Caco-2 (cell line): ENCODE data around the gene DTWD2. TPM values are rescaled to one million over a fixed set of nuclear protein-coding genes. Genes with fewer than 3 reads are reported as not detected.

Experiments used
- BruUV-seq: library from RNA; stranded (reverse); fragments of 400-500 nt; replicated peaks from 2 replicates; lab custom pipeline; 2021; lab: Mats Ljungman, UMichigan
- CTCF ChIA-PET: fragments of 300-600 bp; sonication (Branson Sonifier 250); formaldehyde crosslinking; loops from one replicate; lab custom pipeline; 2022; ENCODE audit warnings: antibody characterized with exemption; lab: Charles Lee
- POLR2A ChIA-PET: fragments of 300-600 bp; sonication (Branson Sonifier 250); formaldehyde crosslinking; loops from one replicate; lab custom pipeline; 2022; ENCODE audit warnings: antibody characterized with exemption; lab: Charles Lee
- DNase-seq, 2 experiments: peaks; one replicate each; pipeline versions ENCODE4 v3.0.0 to v3.0.0-alpha.2; 2020 to 2022
- H3K27me3 ChIP-seq: replicated peaks from 2 replicates; pipeline ENCODE4 v1.6.0; 2011; ENCODE audit warnings: low read length; ENCODE audit not compliant: control insufficient read depth, insufficient read depth
- H3K36me3 ChIP-seq: 2 replicates; pipeline ENCODE4 v1.5.1; 2011; ENCODE audit warnings: low read length; ENCODE audit not compliant: control insufficient read depth, insufficient read depth
- H3K4me1 ChIP-seq: fragments of 250-450 bp; sonication (Bioruptor Pico); 2 replicates; pipeline ENCODE4 v1.5.1; 2020; ENCODE audit warnings: mild to moderate bottlenecking
- H3K4me3 ChIP-seq: 2 replicates; pipeline ENCODE4 v1.5.1; 2011; ENCODE audit warnings: low read depth, mild to moderate bottlenecking, control low read depth, low read length
- H3K9me3 ChIP-seq: fragments of 250-450 bp; sonication (Bioruptor Pico); 2 replicates; pipeline ENCODE4 v1.5.1; 2020; ENCODE audit warnings: mild to moderate bottlenecking, moderate library complexity
- H3K27ac Mint-ChIP-seq: one replicate; pipeline ENCODE4 v1.8.0; 2022; ENCODE audit warnings: mixed read lengths; ENCODE audit not compliant: unreplicated experiment
- H3K27me3 Mint-ChIP-seq: one replicate; pipeline ENCODE4 v1.8.0; 2022; ENCODE audit warnings: mixed read lengths; ENCODE audit not compliant: insufficient read depth, unreplicated experiment
- H3K36me3 Mint-ChIP-seq: one replicate; pipeline ENCODE4 v1.8.0; 2022; ENCODE audit warnings: mild to moderate bottlenecking, mixed read lengths; ENCODE audit not compliant: insufficient read depth, unreplicated experiment
- H3K4me1 Mint-ChIP-seq: one replicate; pipeline ENCODE4 v1.8.0; 2022; ENCODE audit warnings: low read depth, mixed read lengths; ENCODE audit not compliant: unreplicated experiment
- H3K4me3 Mint-ChIP-seq: one replicate; pipeline ENCODE4 v1.8.0; 2022; ENCODE audit warnings: mild to moderate bottlenecking, moderate library complexity, mixed read lengths; ENCODE audit not compliant: unreplicated experiment
- H3K9me3 Mint-ChIP-seq: one replicate; pipeline ENCODE4 v1.8.0; 2022; ENCODE audit warnings: mixed read lengths; ENCODE audit not compliant: unreplicated experiment
- intact Hi-C: fragments of 100-400 bp; cut with micrococcal nuclease; formaldehyde crosslinking; loops from one replicate; pipeline ENCODE4 v1.10.0; 2022; ENCODE audit not compliant: unreplicated experiment
- total RNA-seq: library from RNA; stranded (reverse); gene quantifications from 2 replicates; pipeline ENCODE4 v1.2.3, GENCODE V29; 2022
- TF ChIP-seq, protein P1 (sequence below), 2 experiments: fragments of 200-600 bp in 1 of 2; IDR thresholded peaks; 1 replicate in 1 of 2; 2 replicates in 1 of 2; pipeline versions ENCODE4 v1.5.1 to v1.8.0; 2011 to 2022; ENCODE audit warnings: antibody characterized with exemption in 1 of 2, control low read depth in 1 of 2, inconsistent platforms in 1 of 2, low read depth in 1 of 2, low read length in 1 of 2, mild to moderate bottlenecking in 1 of 2, moderate library complexity in 1 of 2; ENCODE audit not compliant: insufficient read depth in 1 of 2, severe bottlenecking in 1 of 2, unreplicated experiment in 1 of 2

The DTWD2 gene
- total RNA-seq, 1 experiment from 2014 or later = 5.6 TPM

DNA sequence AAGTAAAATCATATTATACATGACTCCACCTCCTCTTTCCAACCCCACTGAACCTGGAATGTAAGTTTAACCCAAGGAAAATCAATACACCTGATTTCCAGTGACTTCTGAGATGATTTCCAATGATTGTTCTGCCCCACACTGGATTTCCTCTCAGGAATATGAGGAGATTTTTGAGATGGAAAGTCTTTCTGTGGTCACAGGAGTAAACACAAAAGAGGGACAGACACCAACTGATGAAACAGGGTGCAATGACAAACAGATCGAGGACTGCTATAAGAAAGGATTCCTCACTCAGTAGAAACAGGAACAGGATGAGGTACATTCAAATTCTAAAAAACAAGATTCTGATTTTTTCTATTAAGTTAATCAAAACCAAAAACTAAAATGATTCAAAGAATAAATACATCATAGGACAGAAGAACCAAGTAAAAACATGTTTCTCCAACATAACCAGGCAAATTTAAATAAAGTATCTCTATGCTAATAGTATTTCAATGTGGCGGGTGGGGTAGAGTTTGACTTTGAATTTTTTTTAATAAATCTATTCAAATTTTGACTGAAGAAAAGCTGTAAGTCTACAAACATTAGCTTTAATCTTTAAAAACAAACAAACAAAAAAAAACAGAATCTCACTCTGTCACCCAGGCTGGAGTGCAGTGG lies 42.1 kb downstream of the DTWD2 start:
- Mint-ChIP-seq H3K27me3 (no peaks in the 10 kb centered on the region), H3K9me3 (no peaks in the 10 kb centered on the region), H3K36me3 (no peaks in the 10 kb centered on the region), H3K4me3 (no peak overlapping the region), H3K4me1 (no peaks in the 10 kb centered on the region), H3K27ac (no peak overlapping the region)
- intact Hi-C loops = no loop called here
- H3K27me3 ChIP-seq = no peaks in the 10 kb centered on the region
- no peaks in the 10 kb centered on the region for H3K9me3 ChIP-seq
- H3K4me1 ChIP-seq = no peaks in the 10 kb centered on the region
- POLR2A ChIA-PET = no interaction called here
- BruUV-seq = no TSS peak
- CTCF ChIA-PET = no interaction called here
- no peak overlapping the region for H3K4me3 ChIP-seq
- DNase-seq = no peak
- H3K36me3 ChIP-seq = no peaks in the 10 kb centered on the region
- TF ChIP-seq, protein P1, sequence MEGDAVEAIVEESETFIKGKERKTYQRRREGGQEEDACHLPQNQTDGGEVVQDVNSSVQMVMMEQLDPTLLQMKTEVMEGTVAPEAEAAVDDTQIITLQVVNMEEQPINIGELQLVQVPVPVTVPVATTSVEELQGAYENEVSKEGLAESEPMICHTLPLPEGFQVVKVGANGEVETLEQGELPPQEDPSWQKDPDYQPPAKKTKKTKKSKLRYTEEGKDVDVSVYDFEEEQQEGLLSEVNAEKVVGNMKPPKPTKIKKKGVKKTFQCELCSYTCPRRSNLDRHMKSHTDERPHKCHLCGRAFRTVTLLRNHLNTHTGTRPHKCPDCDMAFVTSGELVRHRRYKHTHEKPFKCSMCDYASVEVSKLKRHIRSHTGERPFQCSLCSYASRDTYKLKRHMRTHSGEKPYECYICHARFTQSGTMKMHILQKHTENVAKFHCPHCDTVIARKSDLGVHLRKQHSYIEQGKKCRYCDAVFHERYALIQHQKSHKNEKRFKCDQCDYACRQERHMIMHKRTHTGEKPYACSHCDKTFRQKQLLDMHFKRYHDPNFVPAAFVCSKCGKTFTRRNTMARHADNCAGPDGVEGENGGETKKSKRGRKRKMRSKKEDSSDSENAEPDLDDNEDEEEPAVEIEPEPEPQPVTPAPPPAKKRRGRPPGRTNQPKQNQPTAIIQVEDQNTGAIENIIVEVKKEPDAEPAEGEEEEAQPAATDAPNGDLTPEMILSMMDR (IDR thresholded peaks at IDR 0.05; ENCODE audit: insufficient read depth in 1 of 2, low read depth in 1 of 2, low read length in 1 of 2, severe bottlenecking in 1 of 2, unreplicated experiment in 1 of 2) = no peak

DNA sequence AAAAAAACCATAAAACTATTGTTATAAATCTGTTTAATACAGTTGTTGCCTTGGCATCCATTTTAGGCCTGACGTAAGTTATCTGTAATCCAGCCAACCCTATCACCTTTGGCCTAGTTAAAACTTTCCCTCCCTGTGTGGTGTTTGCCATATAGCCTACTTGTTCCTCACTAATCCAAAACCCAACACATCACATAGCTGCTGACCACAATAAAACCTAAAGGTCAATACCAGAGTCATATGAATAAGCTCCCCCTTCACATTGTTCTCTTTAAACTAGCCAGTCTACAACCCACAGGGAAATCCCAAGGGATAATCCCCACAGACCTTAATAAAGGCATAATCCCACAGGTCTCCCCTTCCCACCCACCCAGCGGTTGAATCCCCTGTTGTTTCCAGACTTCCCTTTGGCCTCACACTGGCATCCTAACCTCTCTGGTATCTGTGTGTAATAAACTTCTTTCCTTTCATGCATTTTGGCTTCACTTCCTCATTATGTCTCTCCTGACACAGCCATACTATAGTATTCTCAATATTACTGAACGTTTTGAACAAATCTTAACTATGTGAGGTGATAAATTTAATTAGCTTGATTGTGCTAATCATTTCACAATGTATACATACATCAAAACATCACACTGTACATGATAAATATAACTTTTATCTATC lies 50.8 kb downstream of the DTWD2 start:
- Mint-ChIP-seq H3K4me1 (peaks cover 10% of the 10 kb centered on the region), H3K27ac (peak overlapping the region; percentile 53), H3K9me3 (no peaks in the 10 kb centered on the region), H3K27me3 (no peaks in the 10 kb centered on the region), H3K4me3 (no peak overlapping the region), H3K36me3 (no peaks in the 10 kb centered on the region)
- TF ChIP-seq, protein P1 (IDR thresholded peaks at IDR 0.05; ENCODE audit: insufficient read depth in 1 of 2, low read depth in 1 of 2, low read length in 1 of 2, severe bottlenecking in 1 of 2, unreplicated experiment in 1 of 2) = no peak
- Histone ChIP-seq H3K9me3 (no peaks in the 10 kb centered on the region), H3K4me1 (0 out of 2 replicates have a peak, but pooled peaks cover 5% of the 10 kb centered on the region), H3K27me3 (no peaks in the 10 kb centered on the region), H3K4me3 (no peak overlapping the region), H3K36me3 (no peaks in the 10 kb centered on the region)
- POLR2A ChIA-PET = no interaction called here
- peak; percentile 39 to 59 for DNase-seq
- no TSS peak for BruUV-seq
- CTCF ChIA-PET = no interaction called here
- intact Hi-C loops = no loop called here

DNA sequence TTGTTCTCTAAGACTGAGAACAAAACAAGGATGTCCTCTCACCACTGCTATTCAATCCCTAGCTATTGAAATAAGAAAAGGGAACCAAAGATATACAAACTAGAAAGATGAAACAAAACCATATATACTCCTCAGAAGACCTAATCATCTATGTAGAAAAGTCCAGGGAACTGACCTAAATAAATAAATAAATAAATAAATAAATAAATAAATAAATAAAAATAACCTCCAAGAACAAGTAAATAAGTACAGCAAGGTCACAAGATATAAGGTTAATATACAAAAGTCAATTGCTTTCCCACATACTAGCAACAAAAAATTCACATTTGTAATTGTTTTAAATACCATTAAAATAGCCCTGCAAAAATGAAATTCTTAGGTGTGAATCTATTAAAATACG lies 54.6 kb downstream of the DTWD2 start:
- no TSS peak for BruUV-seq
- TF ChIP-seq, protein P1 (IDR thresholded peaks at IDR 0.05; ENCODE audit: insufficient read depth in 1 of 2, low read depth in 1 of 2, low read length in 1 of 2, severe bottlenecking in 1 of 2, unreplicated experiment in 1 of 2) = no peak
- no peak overlapping the region for H3K4me3 ChIP-seq
- DNase-seq = no peak
- H3K4me1 Mint-ChIP-seq = peaks cover 15% of the 10 kb centered on the region
- intact Hi-C loops = no loop called here
- CTCF ChIA-PET = no interaction called here
- H3K36me3 Mint-ChIP-seq = no peaks in the 10 kb centered on the region
- no peaks in the 10 kb centered on the region for H3K27me3 Mint-ChIP-seq
- 0 out of 2 replicates have a peak, but pooled peaks cover 5% of the 10 kb centered on the region for H3K4me1 ChIP-seq
- peaks cover 6% of the 10 kb centered on the region for H3K9me3 Mint-ChIP-seq
- H3K27me3 ChIP-seq = no peaks in the 10 kb centered on the region
- no peaks in the 10 kb centered on the region for H3K36me3 ChIP-seq
- POLR2A ChIA-PET = no interaction called here
- no peak overlapping the region for H3K27ac Mint-ChIP-seq
- no peaks in the 10 kb centered on the region for H3K9me3 ChIP-seq
- H3K4me3 Mint-ChIP-seq = no peak overlapping the region
